Heart left ventricle (tissue), 13 donors: ENCODE measurements around the gene PPP1R26.
"Not testable (repeated sequence)": the region's sequence is repeated elsewhere in the genome, so short reads cannot be mapped to it uniquely, and the experiment has no call there.

Experiments
- CTCF ChIP-seq, 12 donors: fragments of 200-600 bp; sonication (generic) in 4 of 12; IDR thresholded peaks; one replicate each; pipeline versions ENCODE4 v1.5.0 to v1.8.0; 2018 to 2022; ENCODE audit warnings: antibody characterized with exemption in 12 of 12, mild to moderate bottlenecking in 5 of 12
- POLR2A ChIP-seq, 2 donors: fragments of 450-650 bp; IDR thresholded peaks; one replicate each; pipeline ENCODE4 v1.6.1; 2017; ENCODE audit warnings: antibody characterized with exemption in 2 of 2, mild to moderate bottlenecking in 2 of 2, moderate library complexity in 2 of 2
- donor health status: ischemic (EF 13 %, LVEDD 7.1; RV severe dilation, severe dysfunction).
- donor health status: DM: no; HTN: yes; CAD: no.
- donor health status: DM: no; HTN: no; CAD: no.
- donor health status: ischemic (EF 25% LVEDD 6.9; RV normal size, moderate dysfunction).
- donor health status: ischemic (EF 25% LVEDD 5.7; RV mildly dilated, moderate dysfunction).
- donor health status: ischemic (EF 35%, LVEDD 5.7; RV mildly dilated, moderate dysfunction).
- donor health status: nonischemic (EF 11% LVEDD 7.7; RV severe dilation, severe dysfunction).
- donor health status: DM: yes; HTN: yes; CAD: no.
- donor health status: PGD.
- donor health status: ischemic (EF 29% LVEDD 5.4; RV normal size, mild dysfunction).
- donor health status: nonischemic (EF 23%, LVEDD 6.1; RV moderate dilation, normal function).

GRCh38 chr9:135534826-135535225, 55.2 kb downstream of the PPP1R26 start:
- TF ChIP-seq CTCF, POLR2A (IDR thresholded peaks at IDR 0.05): not testable (repeated sequence)
